PC-3 (cell line): ENCODE measurements around the gene GIGYF1. TPM values are rescaled to one million over a fixed set of nuclear protein-coding genes. Genes with fewer than 3 reads are reported as not detected.

Experiments used
- ATAC-seq: fragments of 200-7000 bp; cut with Tn5 transposase; 2 replicates; pipeline ENCODE4 v1.9.1; 2020; ENCODE audit warnings: mild to moderate bottlenecking, moderate library complexity
- BruUV-seq: library from RNA; stranded (reverse); fragments of 400-500 nt; replicated peaks from 2 replicates; lab custom pipeline; 2021; lab: Mats Ljungman, UMichigan
- CTCF ChIA-PET: fragments of 300-600 bp; sonication (Branson Sonifier 250); formaldehyde crosslinking; loops from one replicate; lab custom pipeline; 2022; ENCODE audit warnings: antibody characterized with exemption; lab: Charles Lee
- POLR2A ChIA-PET: fragments of 300-600 bp; sonication (Branson Sonifier 250); formaldehyde crosslinking; loops from one replicate; lab custom pipeline; 2022; ENCODE audit warnings: antibody characterized with exemption; ENCODE audit not compliant: unreplicated experiment; lab: Charles Lee
- DNase-seq: peaks from one replicate; pipeline ENCODE4 v3.0.0-alpha.2; 2015
- H2AFZ ChIP-seq: fragments of 300-600 bp; sonication (generic); 2 replicates; pipeline ENCODE4 v1.6.0; 2016; ENCODE audit warnings: antibody characterized with exemption, low read length
- H3F3A ChIP-seq: fragments of 300-600 bp; sonication (generic); one replicate; pipeline ENCODE4 v1.6.0; 2017; ENCODE audit warnings: antibody characterized with exemption, low read length, control low read depth, mild to moderate bottlenecking; ENCODE audit not compliant: unreplicated experiment
- H3K27ac ChIP-seq: fragments of 300-600 bp; sonication (generic); 2 replicates; pipeline ENCODE4 v1.5.1; 2016; ENCODE audit warnings: mild to moderate bottlenecking, low read length
- H3K27me3 ChIP-seq: fragments of 300-600 bp; sonication (generic); 2 replicates; pipeline ENCODE4 v1.6.1; 2016; ENCODE audit warnings: low read length, mixed read lengths
- H3K36me3 ChIP-seq: fragments of 300-600 bp; sonication (generic); 2 replicates; pipeline ENCODE4 v1.6.1; 2016; ENCODE audit warnings: low read depth, mixed run types, low read length, mixed read lengths
- H3K4me1 ChIP-seq: fragments of 300-600 bp; sonication (generic); 2 replicates; pipeline ENCODE4 v1.5.1; 2016; ENCODE audit warnings: low read length; ENCODE audit not compliant: insufficient read depth
- H3K4me2 ChIP-seq: fragments of 300-600 bp; sonication (generic); 2 replicates; pipeline ENCODE4 v1.6.0; 2016; ENCODE audit warnings: low read length
- H3K4me3 ChIP-seq: fragments of 300-600 bp; sonication (generic); 2 replicates; pipeline ENCODE4 v1.5.1; 2016; ENCODE audit warnings: mild to moderate bottlenecking, low read length, mixed read lengths
- H3K79me2 ChIP-seq: fragments of 300-600 bp; sonication (generic); 2 replicates; pipeline ENCODE4 v1.6.1; 2017; ENCODE audit warnings: low read length, mixed read lengths
- H3K9ac ChIP-seq: fragments of 300-600 bp; sonication (generic); 2 replicates; pipeline ENCODE4 v1.6.0; 2016; ENCODE audit warnings: mild to moderate bottlenecking, low read length
- H3K9me2 ChIP-seq: fragments of 300-600 bp; sonication (generic); replicated peaks from 2 replicates; pipeline ENCODE4 v1.6.1; 2016; ENCODE audit warnings: mixed run types, low read length, mixed read lengths
- H3K9me3 ChIP-seq: fragments of 300-600 bp; sonication (generic); 2 replicates; pipeline ENCODE4 v1.6.1; 2016; ENCODE audit warnings: low read length, mixed read lengths
- H4K20me1 ChIP-seq: fragments of 300-600 bp; sonication (generic); 2 replicates; pipeline ENCODE4 v1.6.1; 2016; ENCODE audit warnings: low read length, mixed read lengths
- CTCF ChIP-seq: fragments of 300-600 bp; sonication (generic); conservative IDR thresholded peaks from 2 replicates; pipeline ENCODE4 v1.5.1; 2017; ENCODE audit warnings: antibody characterized with exemption, low read depth, mild to moderate bottlenecking, low read length
- EZH2 ChIP-seq: fragments of 300-600 bp; sonication (generic); IDR thresholded peaks from one replicate; pipeline ENCODE4 v1.6.1; 2017; ENCODE audit warnings: antibody characterized with exemption, mild to moderate bottlenecking, low read length; ENCODE audit not compliant: unreplicated experiment
- EZH2phosphoT487 ChIP-seq: fragments of 300-600 bp; sonication (generic); IDR thresholded peaks from 2 replicates; pipeline ENCODE4 v1.6.1; 2018; ENCODE audit warnings: mild to moderate bottlenecking, antibody characterized with exemption, low read length, borderline replicate concordance
- intact Hi-C: fragments of 100-400 bp; cut with micrococcal nuclease; formaldehyde crosslinking; loops from 2 replicates; pipeline ENCODE4 v1.9.0; 2023
- total RNA-seq: library from RNA; depleted of rRNA; stranded (reverse); fragments of >200 nt; gene quantifications from 2 replicates; pipeline ENCODE4 v1.2.3, GENCODE V29; 2014

GIGYF1 gene
- total RNA-seq, 1 experiment from 2014 or later, result 26.6 TPM

GRCh38 chr7:100674411-100675104 lies 19.5 kb downstream of the GIGYF1 start:
- peak overlapping the region; percentile 92 for H3K9ac ChIP-seq
- ChIA-PET POLR2A (no interaction called here), CTCF (interaction anchor here (0.6 to 0.8 kb wide), 3 partner anchors 25 to 195 kb away, joined by 3 to 11 read pairs (median 4); partner anchors contain the start of gene FBXO24)
- peak overlapping the region; percentile 100 for H3K4me3 ChIP-seq
- DNase-seq, result no peak
- H3K79me2 ChIP-seq, result peaks cover 24% of the 10 kb centered on the region
- H3K36me3 ChIP-seq, result peaks cover 8% of the 10 kb centered on the region; the same call in 1 of the 2 replicates
- no peaks in the 10 kb centered on the region for H3F3A ChIP-seq
- no peaks in the 10 kb centered on the region for H4K20me1 ChIP-seq
- H3K9me2 ChIP-seq, result no peaks in the 10 kb centered on the region
- ATAC-seq, result peak; percentile 1; the same call in 1 of the 2 replicates
- no peaks in the 10 kb centered on the region for H3K4me1 ChIP-seq
- H2AFZ ChIP-seq, result peak overlapping the region; percentile 70
- H3K27me3 ChIP-seq, result no peaks in the 10 kb centered on the region
- intact Hi-C loops, result loop anchor here (5.0 kb wide), 1 partner anchor 47 kb away; no protein-coding TSS in a partner anchor
- TSS peak; percentile 20 for BruUV-seq
- H3K4me2 ChIP-seq, result peak overlapping the region; percentile 98
- H3K27ac ChIP-seq, result no peak overlapping the region
- TF ChIP-seq EZH2phosphoT487 (no peak), EZH2 (no peak), CTCF (no peak)
- no peaks in the 10 kb centered on the region for H3K9me3 ChIP-seq

GRCh38 chr7:100673942-100674410 lies 20.1 kb downstream of the GIGYF1 start:
- ATAC-seq (peak; percentile 3; the same call in 1 of the 2 replicates), DNase-seq (no peak)
- H3K36me3 ChIP-seq, result 0 out of 2 replicates have a peak, but pooled peaks cover 8% of the 10 kb centered on the region
- no peak overlapping the region for H3K27ac ChIP-seq
- H3K9ac ChIP-seq, result peak overlapping the region; percentile 92
- ChIA-PET CTCF (interaction anchor here (0.8 kb wide), 1 partner anchor 88 kb away, joined by 3 read pairs; the partner anchor contains the start of gene FBXO24), POLR2A (no interaction called here)
- peak overlapping the region; percentile 100 for H3K4me3 ChIP-seq
- no peaks in the 10 kb centered on the region for H3K27me3 ChIP-seq
- BruUV-seq, result no TSS peak
- intact Hi-C loops, result loop anchor here (1.0 to 5.0 kb wide), 4 partner anchors 47 to 88 kb away; partner anchors contain the start of genes FBXO24, LRCH4 and MOSPD3
- TF ChIP-seq EZH2phosphoT487 (no peak), EZH2 (no peak), CTCF (no peak)
- no peaks in the 10 kb centered on the region for H3K9me2 ChIP-seq
- no peaks in the 10 kb centered on the region for H3K4me1 ChIP-seq
- H3K79me2 ChIP-seq, result peaks cover 24% of the 10 kb centered on the region
- no peaks in the 10 kb centered on the region for H3K9me3 ChIP-seq
- H4K20me1 ChIP-seq, result no peaks in the 10 kb centered on the region
- peak overlapping the region; percentile 95 for H2AFZ ChIP-seq
- H3F3A ChIP-seq, result no peaks in the 10 kb centered on the region
- peak overlapping the region; percentile 98 for H3K4me2 ChIP-seq
